Stimulated activated naive CD4-positive, alpha-beta T cell (primary cell): ENCODE measurements around the gene UBL4B.

ENCODE experiments used
- DNase-seq, 6 experiments: peaks; one replicate each; lab custom pipeline; 2025; lab: John Stamatoyannopoulos, UW

Gene UBL4B

GRCh38 chr1:110155878-110156522 lies 43.8 kb downstream of the UBL4B start:
- peak in 4 of 6 experiments; percentile 6 to 37 (median 21) for DNase-seq

DNA sequence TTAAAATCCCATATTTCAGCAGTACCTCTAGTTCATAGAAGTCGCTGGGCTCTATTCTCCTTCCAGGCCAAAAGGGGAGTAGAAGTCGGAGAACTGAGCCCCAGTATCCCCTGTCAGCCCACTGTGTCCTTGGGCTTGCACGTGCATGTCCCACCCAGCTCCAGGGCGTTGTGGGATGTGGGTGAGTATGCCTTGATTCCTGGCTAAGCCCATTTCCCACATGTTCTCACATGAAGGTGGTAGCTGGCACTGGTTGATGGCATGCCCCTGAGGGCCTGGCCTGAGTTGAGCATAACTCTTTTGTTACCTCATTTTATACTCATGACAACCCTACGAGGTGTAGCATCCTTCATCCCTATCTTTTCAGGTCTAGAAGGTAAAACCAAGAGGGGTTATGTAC lies 46.0 kb downstream of the UBL4B start:
- DNase-seq = no peak

- no peak for DNase-seq
These were observed 46.9 kb downstream of the UBL4B start for GRCh38 chr1:110159168-110159567.

- no peak for DNase-seq
These were observed 48.4 kb downstream of the UBL4B start for GRCh38 chr1:110160538-110161100.

GRCh38 chr1:110161165-110161564 lies 48.9 kb downstream of the UBL4B start:
- no peak for DNase-seq

DNA sequence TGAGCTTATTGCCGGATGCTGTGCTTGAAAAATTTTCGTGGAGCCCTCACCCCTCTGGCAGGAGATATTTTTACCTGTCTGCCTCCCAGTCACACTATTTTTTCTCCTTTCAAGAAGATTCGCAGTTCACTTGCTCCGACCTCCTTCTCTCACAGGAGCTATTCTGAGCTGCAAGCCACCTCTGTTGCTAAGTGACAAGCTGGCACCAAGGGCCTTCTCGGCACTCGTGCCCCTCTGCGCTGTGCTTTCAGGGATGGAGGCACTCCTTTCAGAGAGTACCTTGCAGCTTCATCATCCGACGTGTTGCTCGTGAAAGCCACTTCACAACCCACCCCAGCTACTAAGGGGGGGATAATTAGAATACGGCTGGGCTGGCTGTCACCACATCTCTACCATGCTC lies 49.6 kb downstream of the UBL4B start:
- no peak for DNase-seq
